ENCODE data around the gene CREB3L2. TPM values are rescaled to one million over a fixed set of nuclear protein-coding genes. Genes with fewer than 3 reads are reported as not detected.

The CREB3L2 gene
- total and polyA plus RNA-seq, 2 of the 8 experiments (the other 6 are each of a cell fraction or from before 2014, with no cell fraction given): 14.4 to 48.3 TPM

GRCh38 chr7:137993395-137993743 lies 8.5 kb downstream of the CREB3L2 start (continued):
- TF ChIP-seq ATF3 (IDR thresholded peaks at IDR 0.05; ENCODE audit: insufficient read depth, low read depth, low read length) (no peak), KDM4A (IDR thresholded peaks at IDR 0.05; ENCODE audit: low read depth, low read length, severe bottlenecking) (no peak), CHD1 (IDR thresholded peaks at IDR 0.05; ENCODE audit: low read depth, low read length) (no peak), CTCF (IDR thresholded peaks at IDR 0.05; ENCODE audit: control extremely low read depth in 1 of 3, insufficient read depth in 1 of 3, low read depth in 1 of 3, low read length in 3 of 3) (no peak)
